G401 (cell line): ENCODE data around the gene SLC25A22. TPM values are rescaled to one million over a fixed set of nuclear protein-coding genes. Genes with fewer than 3 reads are reported as not detected.

Source experiments
- total RNA-seq: library from RNA; depleted of rRNA; stranded (reverse); fragments of >200 nt; shearing (Covaris generic); gene quantifications from 2 replicates; pipeline ENCODE4 v1.2.3, GENCODE V29; 2014; rRNA removed

Gene SLC25A22
- total RNA-seq, 1 experiment from 2014 or later, result 76.5 TPM

Other genes with a start within 250 kb of the SLC25A22 start
- gene LMNTD2, start 237.5 kb downstream of the SLC25A22 start, total RNA-seq, result 2.0 and 2.1 TPM in 2 replicates
- gene RASSF7, start 237.3 kb downstream of the SLC25A22 start, total RNA-seq, result 43.1 and 107 TPM in 2 replicates
- gene PHRF1, start 221.8 kb downstream of the SLC25A22 start, total RNA-seq, result 34.8 and 39.3 TPM in 2 replicates
- gene IRF7, start 182.3 kb downstream of the SLC25A22 start, total RNA-seq, result 1.1 and 3.6 TPM in 2 replicates
- gene CDHR5, start 173.3 kb downstream of the SLC25A22 start, total RNA-seq, result not detected in 2 replicates
- gene SCT, start 171.1 kb downstream of the SLC25A22 start, total RNA-seq, result not detected in 2 replicates
- gene DRD4, start 161.0 kb downstream of the SLC25A22 start, total RNA-seq, result not detected in 2 replicates
- 70.5 and 73.2 TPM in 2 replicates for gene DEAF1, start 103.1 kb downstream of the SLC25A22 start, total RNA-seq
- gene TMEM80, start 102.5 kb downstream of the SLC25A22 start, total RNA-seq, result 14.8 and 19.8 TPM in 2 replicates
- 18.2 and 27.9 TPM in 2 replicates for gene EPS8L2, start 92.0 kb downstream of the SLC25A22 start, total RNA-seq
- gene TALDO1, start 50.8 kb downstream of the SLC25A22 start, total RNA-seq, result 201 and 229 TPM in 2 replicates
- gene GATD1, start 20.8 kb downstream of the SLC25A22 start, total RNA-seq, result 56.6 and 63.4 TPM in 2 replicates
- gene CEND1, start 8.2 kb downstream of the SLC25A22 start, total RNA-seq, result 0.74 and 0.95 TPM in 2 replicates
- 25.5 and 29.5 TPM in 2 replicates for gene PIDD1, start 7.0 kb upstream of the SLC25A22 start, total RNA-seq
- 411 and 422 TPM in 2 replicates for gene RPLP2, start 11.7 kb upstream of the SLC25A22 start, total RNA-seq
- 8.2 and 10.3 TPM in 2 replicates for gene PNPLA2, start 20.6 kb upstream of the SLC25A22 start, total RNA-seq
- 28.3 and 47.8 TPM in 2 replicates for gene CRACR2B, start 29.6 kb upstream of the SLC25A22 start, total RNA-seq
- 179 and 226 TPM in 2 replicates for gene CD151, start 34.7 kb upstream of the SLC25A22 start, total RNA-seq
- gene POLR2L, start 44.2 kb upstream of the SLC25A22 start, total RNA-seq, result 139 and 191 TPM in 2 replicates
- gene TSPAN4, start 44.6 kb upstream of the SLC25A22 start, total RNA-seq, result 182 and 224 TPM in 2 replicates
- gene CHID1, start 112.5 kb upstream of the SLC25A22 start, total RNA-seq, result 64.2 and 83.4 TPM in 2 replicates
- gene AP2A2, start 127.6 kb upstream of the SLC25A22 start, total RNA-seq, result 47.5 and 57.1 TPM in 2 replicates
- gene MUC6, start 238.4 kb upstream of the SLC25A22 start, total RNA-seq, result not detected in 2 replicates